ENCODE data around the gene DAZAP1.

DNA sequence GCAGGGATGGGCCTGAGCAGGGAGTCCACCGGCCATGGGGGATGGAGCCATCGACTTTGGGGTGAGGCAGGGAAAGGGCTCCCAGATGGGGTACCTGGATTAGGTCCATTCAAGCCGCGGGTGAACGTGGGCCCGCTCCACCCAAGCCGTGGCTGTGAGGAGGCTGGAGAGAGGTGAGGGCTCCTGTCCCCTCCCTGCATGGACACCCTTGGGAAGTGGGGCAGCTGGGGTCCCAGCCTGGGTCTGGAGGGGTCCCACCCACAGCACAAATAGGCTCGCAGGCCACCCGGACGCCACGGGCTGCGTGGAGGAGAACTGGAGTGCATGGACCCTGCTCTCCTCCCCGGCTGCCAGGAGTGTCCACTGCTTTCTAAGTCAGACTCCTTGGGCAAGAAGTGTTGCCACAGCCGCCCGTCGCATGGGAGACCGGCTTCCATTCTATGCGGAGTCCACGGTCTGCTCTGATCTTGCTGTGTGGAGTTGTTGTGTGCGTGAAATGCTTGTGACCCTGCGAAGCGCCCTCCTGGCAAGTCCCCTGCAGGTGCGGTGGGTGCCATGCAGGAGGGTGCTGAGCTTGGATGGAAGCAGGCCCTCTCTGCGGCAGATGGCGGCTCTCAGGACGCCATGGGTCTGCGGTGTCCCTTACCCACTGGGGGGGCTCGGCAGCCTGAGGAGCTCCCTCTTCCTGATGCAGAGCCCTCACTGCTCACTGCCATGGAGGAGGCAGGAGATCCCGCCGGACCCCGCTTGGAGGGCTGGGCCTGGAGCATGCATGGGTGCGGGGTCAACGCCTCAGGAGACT lies 2.0 kb downstream of the DAZAP1 start:
- TF ChIP-seq EZH2phosphoT487 (IDR thresholded peaks at IDR 0.05; ENCODE audit: insufficient read depth, low read depth) (no peak), EZH2 (IDR thresholded peaks at IDR 0.05; ENCODE audit: insufficient read depth, poor library complexity, severe bottlenecking) (no peak)
